Upper lobe of left lung (tissue), 4 donors: ENCODE data around the gene LRP1.

Experiments
- CTCF ChIP-seq, 6 experiments: fragments of 450-650 bp in 4 of 6; fragments of 200-600 bp in 2 of 6; sonication (generic) in 2 of 6; IDR thresholded peaks; one replicate each; pipeline ENCODE4 v1.5.1; 2016 to 2019; ENCODE audit warnings: antibody characterized with exemption in 6 of 6
- EP300 ChIP-seq, 4 donors: sonication (generic); formaldehyde crosslinking; IDR thresholded peaks; one replicate each; pipeline ENCODE4 v1.5.1; 2017; ENCODE audit warnings: antibody characterized with exemption in 4 of 4, control low read depth in 2 of 4

GRCh38 chr12:57129889-57130288 is 1.6 kb downstream of the LRP1 start:
- TF ChIP-seq CTCF (IDR thresholded peaks at IDR 0.05): no peak
- TF ChIP-seq EP300 (IDR thresholded peaks at IDR 0.05): no peak
